Osteoblast (primary cell): ENCODE data around the gene ZNF148. TPM values are rescaled to one million over a fixed set of nuclear protein-coding genes. Genes with fewer than 3 reads are reported as not detected.

Source experiments
- DNase-seq: peaks from one replicate; pipeline ENCODE4 v3.0.0; 2011; ENCODE audit warnings: low spot score, mixed read lengths; ENCODE audit not compliant: insufficient read length; ENCODE audit errors: missing footprints
- H2AFZ ChIP-seq: 2 replicates; pipeline ENCODE4 v1.6.0; 2011; ENCODE audit warnings: mild to moderate bottlenecking, low read length
- H3K27ac ChIP-seq: 2 replicates; pipeline ENCODE4 v1.5.1; 2011; ENCODE audit warnings: mild to moderate bottlenecking, low read depth, low read length, moderate library complexity
- H3K27me3 ChIP-seq: 2 replicates; pipeline ENCODE4 v1.6.0; 2012; ENCODE audit warnings: mild to moderate bottlenecking, control low read depth, inconsistent platforms, low read length, moderate library complexity; ENCODE audit not compliant: insufficient read depth
- H3K36me3 ChIP-seq: 2 replicates; pipeline ENCODE4 v1.5.1; 2011; ENCODE audit warnings: mild to moderate bottlenecking, low read length, control low read depth, moderate library complexity; ENCODE audit not compliant: insufficient read depth
- H3K4me1 ChIP-seq: 2 replicates; pipeline ENCODE4 v1.5.1; 2011; ENCODE audit warnings: mild to moderate bottlenecking, low read length, control low read depth, moderate library complexity; ENCODE audit not compliant: insufficient read depth
- H3K4me2 ChIP-seq: 2 replicates; pipeline ENCODE4 v1.6.0; 2011; ENCODE audit warnings: mild to moderate bottlenecking, low read length; ENCODE audit not compliant: insufficient read depth
- H3K4me3 ChIP-seq: fragments of 200-600 bp; sonication (generic); 3 replicates; pipeline ENCODE4 v1.5.1; 2012; ENCODE audit warnings: mild to moderate bottlenecking, low read length, inconsistent platforms; ENCODE audit not compliant: insufficient read depth
- H3K79me2 ChIP-seq: 2 replicates; pipeline ENCODE4 v1.6.0; 2012; ENCODE audit warnings: mild to moderate bottlenecking, low read length, control low read depth, inconsistent platforms; ENCODE audit not compliant: insufficient read depth
- H3K9me3 ChIP-seq: 2 replicates; pipeline ENCODE4 v1.5.1; 2011; ENCODE audit warnings: low read depth, low read length, control low read depth
- H4K20me1 ChIP-seq: 2 replicates; pipeline ENCODE4 v1.6.0; 2012; ENCODE audit warnings: mild to moderate bottlenecking, low read length, control low read depth; ENCODE audit not compliant: insufficient read depth
- CTCF ChIP-seq: IDR thresholded peaks from 2 replicates; pipeline ENCODE4 v1.5.1; 2011; ENCODE audit warnings: mild to moderate bottlenecking, low read depth, low read length, moderate library complexity; ENCODE audit errors: extremely low read depth
- total RNA-seq: library from RNA; depleted of rRNA; stranded (reverse); fragments of >200 nt; gene quantifications from 2 replicates; pipeline ENCODE4 v1.2.3, GENCODE V29; 2012

ZNF148 gene
- total RNA-seq, 1 donor = 38.4 TPM

GRCh38 chr3:125357837-125358236 is 17.3 kb downstream of the ZNF148 start:
- Histone ChIP-seq H3K36me3 (no peaks in the 10 kb centered on the region), H3K4me1 (peaks cover 4% of the 10 kb centered on the region), H3K4me3 (no peak overlapping the region), H3K27ac (no peak overlapping the region), H3K9me3 (no peaks in the 10 kb centered on the region), H3K79me2 (peaks cover 98% of the 10 kb centered on the region), H2AFZ (no peak overlapping the region), H4K20me1 (peaks cover 77% of the 10 kb centered on the region), H3K27me3 (no peaks in the 10 kb centered on the region), H3K4me2 (peak overlapping the region; percentile 83)
- no peak for TF ChIP-seq CTCF
- DNase-seq = no peak

GRCh38 chr3:125357032-125357658 is 18.0 kb downstream of the ZNF148 start:
- H3K79me2 ChIP-seq = peaks cover 98% of the 10 kb centered on the region
- DNase-seq = peak; percentile 89
- peak overlapping the region; percentile 45 for H3K27ac ChIP-seq
- H4K20me1 ChIP-seq = peaks cover 77% of the 10 kb centered on the region
- no peaks in the 10 kb centered on the region for H3K9me3 ChIP-seq
- peak overlapping the region; percentile 54 for H2AFZ ChIP-seq
- H3K4me2 ChIP-seq = peak overlapping the region; percentile 83
- H3K36me3 ChIP-seq = no peaks in the 10 kb centered on the region
- peak overlapping the region; percentile 77 for H3K4me3 ChIP-seq
- H3K4me1 ChIP-seq = peaks cover 7% of the 10 kb centered on the region
- no peak for TF ChIP-seq CTCF
- no peaks in the 10 kb centered on the region for H3K27me3 ChIP-seq

- H4K20me1 ChIP-seq = peaks cover 77% of the 10 kb centered on the region
- H3K27ac ChIP-seq = peak overlapping the region; percentile 45
- H3K27me3 ChIP-seq = no peaks in the 10 kb centered on the region
- peaks cover 12% of the 10 kb centered on the region for H3K4me1 ChIP-seq
- peak overlapping the region; percentile 83 for H3K4me2 ChIP-seq
- no peaks in the 10 kb centered on the region for H3K36me3 ChIP-seq
- peak overlapping the region; percentile 54 for H2AFZ ChIP-seq
- H3K79me2 ChIP-seq = peaks cover 98% of the 10 kb centered on the region
- peak overlapping the region; percentile 77 for H3K4me3 ChIP-seq
- no peak for DNase-seq
- TF ChIP-seq CTCF = no peak
- H3K9me3 ChIP-seq = no peaks in the 10 kb centered on the region
These were observed 18.7 kb downstream of the ZNF148 start for GRCh38 chr3:125356140-125357026.

DNA sequence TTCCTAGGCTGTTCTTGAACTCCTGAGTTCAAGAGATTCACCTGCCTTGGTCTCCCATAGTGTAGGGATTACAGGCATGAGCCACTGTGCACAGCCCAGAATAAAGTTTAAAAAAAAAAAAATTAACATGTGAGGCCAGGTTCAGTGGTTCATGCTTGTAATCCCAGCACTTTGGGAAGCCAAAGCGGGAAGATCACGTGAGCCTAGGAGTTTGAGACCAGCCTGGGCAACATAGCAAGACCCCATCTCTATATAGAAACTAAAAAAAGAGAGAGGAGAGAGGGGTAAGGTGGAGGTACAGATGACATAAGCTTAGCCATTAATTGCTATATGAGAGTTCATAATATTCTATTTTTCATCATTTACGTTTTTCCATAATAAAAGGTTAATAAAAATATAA is 21.5 kb downstream of the ZNF148 start:
- Histone ChIP-seq H2AFZ (no peak overlapping the region), H4K20me1 (peaks cover 76% of the 10 kb centered on the region)
- no peak for TF ChIP-seq CTCF

More for the DNA sequence above, 21.5 kb downstream of the ZNF148 start:
- no peak for DNase-seq
- Histone ChIP-seq H3K4me1 (peaks cover 19% of the 10 kb centered on the region), H3K36me3 (no peaks in the 10 kb centered on the region), H3K4me2 (no peak overlapping the region), H3K4me3 (no peak overlapping the region), H3K27me3 (no peaks in the 10 kb centered on the region), H3K9me3 (no peaks in the 10 kb centered on the region), H3K27ac (no peak overlapping the region), H3K79me2 (peaks cover 99% of the 10 kb centered on the region)
